ENCODE results near the gene MEOX1.

GRCh38 chr17:43655693-43656255 is 5.9 kb downstream of the MEOX1 start:
- no peak for TF ChIP-seq POLR2AphosphoS5 (IDR thresholded peaks at IDR 0.05)
- no peak for TF ChIP-seq POLR2A (IDR thresholded peaks at IDR 0.05)
- TF ChIP-seq CTCF (IDR thresholded peaks at IDR 0.05): no peak
